ENCODE results near the gene TMEM50A.
"Not testable (repeated sequence)": the region's sequence is repeated elsewhere in the genome, so short reads cannot be mapped to it uniquely, and the experiment has no call there.

DNA sequence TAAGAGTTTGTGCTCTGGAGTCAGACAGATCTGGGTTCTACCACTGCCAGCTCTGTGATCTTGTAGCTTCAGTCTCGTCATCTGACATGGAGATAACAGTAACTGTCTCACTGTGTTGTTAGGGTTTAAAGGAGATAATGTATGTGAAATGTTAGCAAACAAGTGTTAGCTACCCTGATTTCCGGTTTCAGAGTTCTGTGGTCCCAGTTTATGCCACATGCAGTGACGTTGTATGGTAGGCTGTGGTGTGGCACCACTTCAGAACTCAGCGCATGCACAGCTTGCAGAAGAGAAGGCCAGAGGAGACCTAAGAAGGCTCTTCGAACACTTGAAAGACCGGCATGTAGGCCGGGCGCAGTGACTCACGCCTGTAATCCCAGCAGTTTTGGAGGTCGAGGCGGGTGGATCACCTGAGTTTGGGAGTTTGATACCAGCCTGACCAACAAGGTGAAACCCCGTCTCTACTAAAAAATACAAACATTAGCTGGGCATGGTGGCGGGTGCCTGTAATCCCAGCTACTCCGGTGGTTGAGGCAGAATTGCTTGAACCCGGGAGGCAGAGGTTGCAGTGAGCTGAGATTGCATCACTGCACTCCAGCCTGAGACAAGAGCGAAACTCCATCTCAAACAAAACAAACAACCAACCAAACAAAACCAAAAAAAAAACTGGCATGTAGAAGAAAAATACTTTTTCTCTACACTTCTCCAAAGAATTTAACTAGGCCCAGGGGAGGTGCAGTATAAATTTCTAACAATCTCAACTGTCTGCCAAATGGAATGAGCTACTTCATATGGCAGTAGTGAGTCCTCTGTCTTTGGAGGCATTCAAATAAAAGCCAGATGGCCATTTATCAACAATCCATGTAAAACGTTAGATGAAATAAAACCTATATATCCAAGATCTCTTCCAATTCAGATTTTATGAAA, 10.0 kb upstream of the TMEM50A start:
- not testable (repeated sequence) for TF ChIP-seq ZNF561 (tag by site-specific recombination; IDR thresholded peaks at IDR 0.05; ENCODE audit: borderline replicate concordance); ZNF600 (tag by site-specific recombination; IDR thresholded peaks at IDR 0.05)
